Fibroblast of lung (primary cell): ENCODE measurements around the gene S100A3.

ENCODE experiments used
- EZH2 ChIP-seq: IDR thresholded peaks from 2 replicates; pipeline ENCODE4 v1.5.1; 2012; ENCODE audit warnings: low read length, control low read depth, mild to moderate bottlenecking; ENCODE audit errors: missing control alignments
- TF ChIP-seq, protein P1 (sequence below), 2 donors: IDR thresholded peaks in 1 of 2; conservative IDR thresholded peaks in 1 of 2; 1 replicate in 1 of 2; 2 replicates in 1 of 2; pipeline ENCODE4 v1.5.1; 2011 to 2012; ENCODE audit warnings: low read length in 2 of 2, control low read depth in 1 of 2, inconsistent platforms in 1 of 2, low read depth in 1 of 2, mild to moderate bottlenecking in 1 of 2

GRCh38 chr1:153583976-153584375 is 34.9 kb upstream of the S100A3 start:
- TF ChIP-seq, protein P1, sequence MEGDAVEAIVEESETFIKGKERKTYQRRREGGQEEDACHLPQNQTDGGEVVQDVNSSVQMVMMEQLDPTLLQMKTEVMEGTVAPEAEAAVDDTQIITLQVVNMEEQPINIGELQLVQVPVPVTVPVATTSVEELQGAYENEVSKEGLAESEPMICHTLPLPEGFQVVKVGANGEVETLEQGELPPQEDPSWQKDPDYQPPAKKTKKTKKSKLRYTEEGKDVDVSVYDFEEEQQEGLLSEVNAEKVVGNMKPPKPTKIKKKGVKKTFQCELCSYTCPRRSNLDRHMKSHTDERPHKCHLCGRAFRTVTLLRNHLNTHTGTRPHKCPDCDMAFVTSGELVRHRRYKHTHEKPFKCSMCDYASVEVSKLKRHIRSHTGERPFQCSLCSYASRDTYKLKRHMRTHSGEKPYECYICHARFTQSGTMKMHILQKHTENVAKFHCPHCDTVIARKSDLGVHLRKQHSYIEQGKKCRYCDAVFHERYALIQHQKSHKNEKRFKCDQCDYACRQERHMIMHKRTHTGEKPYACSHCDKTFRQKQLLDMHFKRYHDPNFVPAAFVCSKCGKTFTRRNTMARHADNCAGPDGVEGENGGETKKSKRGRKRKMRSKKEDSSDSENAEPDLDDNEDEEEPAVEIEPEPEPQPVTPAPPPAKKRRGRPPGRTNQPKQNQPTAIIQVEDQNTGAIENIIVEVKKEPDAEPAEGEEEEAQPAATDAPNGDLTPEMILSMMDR (conservative IDR thresholded peaks at IDR 0.05 in 1 of 2, IDR thresholded peaks at IDR 0.05 in 1 of 2; ENCODE audit: low read depth in 1 of 2, low read length in 2 of 2) = no peak
- TF ChIP-seq EZH2 = no peak
